Lung (tissue), 12 donors: ENCODE results near the gene KCNB1. TPM values are rescaled to one million over a fixed set of nuclear protein-coding genes. Genes with fewer than 3 reads are reported as not detected.

ENCODE experiments used
- ATAC-seq: fragments of 200-7000 bp; cut with Tn5 transposase; one replicate; pipeline ENCODE4 v1.9.1; 2020; ENCODE audit warnings: moderate number of reproducible peaks; ENCODE audit not compliant: insufficient read depth, low FRiP score
- DNase-seq, 3 donors: peaks; one replicate each; pipeline ENCODE4 v3.0.0-alpha.2; 2013 to 2017
- H3K27ac ChIP-seq, 2 donors: one replicate each; pipeline ENCODE4 v1.5.1; 2013; ENCODE audit warnings: mild to moderate bottlenecking in 2 of 2, moderate library complexity in 2 of 2, control low read depth in 1 of 2, inconsistent platforms in 1 of 2, low read depth in 1 of 2, low read length in 1 of 2
- H3K27me3 ChIP-seq, 3 donors: one replicate each; pipeline ENCODE4 v1.5.1; 2013; ENCODE audit warnings: low read length in 2 of 3; ENCODE audit not compliant: control insufficient read depth in 3 of 3, insufficient read depth in 3 of 3
- H3K36me3 ChIP-seq, 4 donors: one replicate each; pipeline ENCODE4 v1.5.1; 2013; ENCODE audit warnings: low read length in 4 of 4, mild to moderate bottlenecking in 1 of 4, moderate library complexity in 1 of 4; ENCODE audit not compliant: control insufficient read depth in 4 of 4, insufficient read depth in 4 of 4
- H3K4me1 ChIP-seq, 5 donors: one replicate each; pipeline ENCODE4 v1.5.1; 2013; ENCODE audit warnings: low read length in 5 of 5, mild to moderate bottlenecking in 2 of 5, moderate library complexity in 1 of 5; ENCODE audit not compliant: control insufficient read depth in 5 of 5, insufficient read depth in 5 of 5
- H3K4me3 ChIP-seq: one replicate; pipeline ENCODE4 v1.5.1; 2013; ENCODE audit warnings: mild to moderate bottlenecking, control low read depth, moderate library complexity
- H3K9ac ChIP-seq, 2 donors: one replicate each; pipeline ENCODE4 v1.5.1; 2013; ENCODE audit warnings: low read length in 2 of 2, control low read depth in 1 of 2; ENCODE audit not compliant: insufficient read depth in 1 of 2
- H3K9me3 ChIP-seq, 4 donors: one replicate each; pipeline ENCODE4 v1.5.1; 2013; ENCODE audit warnings: low read length in 3 of 4, mild to moderate bottlenecking in 1 of 4, moderate library complexity in 1 of 4; ENCODE audit not compliant: control insufficient read depth in 4 of 4, insufficient read depth in 3 of 4
- WGBS, 2 donors: extraction: QIAGEN DNeasy Blood & Tissue Kit; methylation state at CpG; one replicate each; pipeline ENCODE4 v1.1.7; 2013; 5-methylcytosine and 5-hydroxymethylcytosine counted together
- polyA plus RNA-seq, 2 donors: library from polyadenylated mRNA; stranded (reverse); fragments of 200-250 nt; gene quantifications; one replicate each; pipeline ENCODE4 v1.2.1, GENCODE V29; 2013
- total RNA-seq, 2 donors: library from RNA; depleted of rRNA in 1 of 2; stranded (reverse); fragments of >200 nt in 1 of 2; gene quantifications; one replicate each; pipeline ENCODE4 v1.2.1, GENCODE V29; 2014 to 2021
- TF ChIP-seq, protein P1 (sequence below): IDR thresholded peaks from 2 replicates; pipeline ENCODE4 v1.5.1; 2012; ENCODE audit warnings: mild to moderate bottlenecking; ENCODE audit errors: control extremely low read depth, extremely low read depth
- donor health status: control.
- donor health status: control.
- donor health status: Bipolar disorder and iron deficiency.
- donor health status: healthy.
- donor health status: DM: yes; HTN: yes; CAD: no.

KCNB1 gene
- total and polyA plus RNA-seq, 4 donors = 0.11 to 1.0 (median 0.57) TPM

DNA sequence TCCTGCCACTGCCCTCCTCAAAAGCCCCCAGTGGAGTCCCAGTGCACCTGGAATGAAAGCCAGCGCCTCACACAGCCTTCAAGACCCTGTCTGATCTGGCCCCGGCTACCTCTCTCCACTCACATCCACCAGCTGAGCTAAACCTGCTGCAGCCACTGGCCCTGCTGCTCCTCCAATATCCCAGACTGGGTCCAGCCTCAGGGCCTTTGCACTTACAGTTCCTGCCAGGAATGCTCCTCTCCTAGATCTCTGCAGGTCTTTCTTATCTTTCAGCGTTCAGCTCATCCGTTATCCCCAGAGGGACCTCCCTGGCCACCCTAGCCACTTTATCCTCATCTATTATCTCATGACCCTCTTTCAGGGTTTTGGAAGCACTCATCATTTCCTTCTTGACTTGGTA is 68.8 kb downstream of the KCNB1 start:
- TF ChIP-seq, protein P1, sequence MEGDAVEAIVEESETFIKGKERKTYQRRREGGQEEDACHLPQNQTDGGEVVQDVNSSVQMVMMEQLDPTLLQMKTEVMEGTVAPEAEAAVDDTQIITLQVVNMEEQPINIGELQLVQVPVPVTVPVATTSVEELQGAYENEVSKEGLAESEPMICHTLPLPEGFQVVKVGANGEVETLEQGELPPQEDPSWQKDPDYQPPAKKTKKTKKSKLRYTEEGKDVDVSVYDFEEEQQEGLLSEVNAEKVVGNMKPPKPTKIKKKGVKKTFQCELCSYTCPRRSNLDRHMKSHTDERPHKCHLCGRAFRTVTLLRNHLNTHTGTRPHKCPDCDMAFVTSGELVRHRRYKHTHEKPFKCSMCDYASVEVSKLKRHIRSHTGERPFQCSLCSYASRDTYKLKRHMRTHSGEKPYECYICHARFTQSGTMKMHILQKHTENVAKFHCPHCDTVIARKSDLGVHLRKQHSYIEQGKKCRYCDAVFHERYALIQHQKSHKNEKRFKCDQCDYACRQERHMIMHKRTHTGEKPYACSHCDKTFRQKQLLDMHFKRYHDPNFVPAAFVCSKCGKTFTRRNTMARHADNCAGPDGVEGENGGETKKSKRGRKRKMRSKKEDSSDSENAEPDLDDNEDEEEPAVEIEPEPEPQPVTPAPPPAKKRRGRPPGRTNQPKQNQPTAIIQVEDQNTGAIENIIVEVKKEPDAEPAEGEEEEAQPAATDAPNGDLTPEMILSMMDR = no peak
- H3K27me3 ChIP-seq = peaks cover 0 to 5% (median 0%) of the 10 kb centered on the region in 3 donors
- H3K9ac ChIP-seq = no peak overlapping the region
- no peak overlapping the region for H3K4me3 ChIP-seq
- 83 to 90% methylated on average over 4 of the region's 4 CpGs for WGBS, 2 donors
- H3K9me3 ChIP-seq = peaks cover 0 to 3% (median 0%) of the 10 kb centered on the region in 4 donors
- no peaks in the 10 kb centered on the region for H3K36me3 ChIP-seq
- H3K4me1 ChIP-seq = peaks cover 0 to 5% (median 0%) of the 10 kb centered on the region in 5 donors
- ATAC-seq (no peak), DNase-seq (no peak)
- no peak overlapping the region for H3K27ac ChIP-seq

DNA sequence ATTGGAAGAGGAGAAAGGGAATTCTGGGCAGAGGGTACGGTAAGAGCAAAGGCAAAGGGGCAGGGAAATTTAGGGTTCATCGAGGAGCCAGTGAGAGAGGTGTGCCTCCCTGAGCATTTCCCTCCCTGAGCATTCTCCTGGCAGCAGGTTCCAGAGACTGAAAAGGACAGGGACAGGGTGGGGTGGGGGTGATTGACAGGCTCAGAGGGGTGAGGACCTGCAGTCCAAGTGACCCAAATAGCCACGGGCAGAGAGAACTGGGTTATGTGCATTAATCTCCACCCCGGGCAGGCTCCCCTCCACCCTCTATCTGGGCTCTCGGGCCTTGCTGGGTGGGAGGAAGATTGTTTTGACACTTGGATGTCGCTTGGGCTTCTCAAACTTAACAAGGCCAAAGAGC is 69.5 kb downstream of the KCNB1 start:
- WGBS, 2 donors = 76 to 88% methylated on average over 6 of the region's 6 CpGs

DNA sequence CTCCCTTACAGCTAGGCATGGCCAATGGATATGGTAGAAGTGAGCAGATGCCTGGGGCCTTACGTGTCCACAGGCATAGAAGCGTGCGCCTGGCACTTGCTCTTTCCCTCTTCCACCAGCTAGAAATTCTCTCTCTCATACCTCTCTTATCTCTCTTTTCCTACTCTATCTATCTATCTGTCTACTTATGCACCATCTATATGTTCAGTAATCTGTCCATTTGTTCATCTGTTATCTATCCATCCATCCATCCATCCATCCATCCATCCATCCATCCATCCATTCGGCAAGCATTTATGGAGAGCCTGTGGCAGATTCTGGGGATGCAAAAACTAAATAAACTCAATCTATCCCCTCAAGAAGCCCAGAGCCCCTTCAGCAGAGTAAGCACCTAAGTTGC is 70.2 kb downstream of the KCNB1 start:
- Histone ChIP-seq H3K4me1 (peaks cover 0 to 5% (median 0%) of the 10 kb centered on the region in 5 donors), H3K4me3 (no peak overlapping the region), H3K9me3 (peaks cover 0 to 3% (median 0%) of the 10 kb centered on the region in 4 donors), H3K27me3 (peaks cover 0 to 2% (median 0%) of the 10 kb centered on the region in 3 donors), H3K36me3 (no peaks in the 10 kb centered on the region), H3K9ac (no peak overlapping the region), H3K27ac (no peak overlapping the region)
- DNase-seq (no peak), ATAC-seq (no peak)
- TF ChIP-seq, protein P1 = no peak
- WGBS, 2 donors = 88 to 91% methylated on average over 4 of the region's 4 CpGs

More for the DNA sequence above, 69.5 kb downstream of the KCNB1 start:
- Histone ChIP-seq H3K36me3 (no peaks in the 10 kb centered on the region), H3K27ac (no peak overlapping the region), H3K4me3 (no peak overlapping the region), H3K9me3 (peaks cover 0 to 3% (median 0%) of the 10 kb centered on the region in 4 donors), H3K27me3 (peaks cover 0 to 2% (median 0%) of the 10 kb centered on the region in 3 donors), H3K9ac (no peak overlapping the region), H3K4me1 (peaks cover 0 to 5% (median 0%) of the 10 kb centered on the region in 5 donors)
- DNase-seq (no peak), ATAC-seq (no peak)
- TF ChIP-seq, protein P1 = no peak
